Peyer's patch (tissue), 4 donors: ENCODE measurements around the gene WDR64.

ENCODE experiments used
- POLR2A ChIP-seq, 2 donors: fragments of 450-650 bp; IDR thresholded peaks; one replicate each; pipeline ENCODE4 v1.5.1; 2017; ENCODE audit warnings: antibody characterized with exemption in 2 of 2, mild to moderate bottlenecking in 2 of 2, moderate library complexity in 2 of 2
- TF ChIP-seq, protein P1 (sequence below), 6 experiments: fragments of 450-650 bp in 4 of 6; fragments of 200-600 bp in 2 of 6; sonication (generic) in 1 of 6; IDR thresholded peaks; one replicate each; pipeline ENCODE4 v1.5.1; 2017 to 2019; ENCODE audit warnings: antibody characterized with exemption in 6 of 6, mild to moderate bottlenecking in 3 of 6, moderate library complexity in 1 of 6

DNA sequence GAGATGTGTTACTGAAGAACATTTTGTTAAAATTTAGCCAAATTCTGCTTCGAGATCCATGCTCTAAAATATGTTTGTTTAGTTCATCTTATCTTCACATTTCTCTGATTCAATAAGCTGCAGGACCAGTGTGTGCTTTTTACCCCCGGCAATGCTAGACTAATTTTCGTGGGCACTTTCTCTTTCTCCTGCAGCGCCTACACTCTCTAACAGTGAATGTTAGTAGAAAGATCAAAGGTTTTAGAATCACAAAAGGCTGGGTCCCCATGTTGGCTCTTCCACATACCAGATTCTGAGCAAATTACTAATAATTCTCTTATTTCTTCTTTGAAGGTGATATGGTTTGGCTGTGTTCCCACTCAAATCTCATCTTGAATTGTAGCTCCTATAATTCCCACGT, 20.4 kb upstream of the WDR64 start:
- TF ChIP-seq POLR2A (IDR thresholded peaks at IDR 0.05): no peak
- TF ChIP-seq, protein P1, sequence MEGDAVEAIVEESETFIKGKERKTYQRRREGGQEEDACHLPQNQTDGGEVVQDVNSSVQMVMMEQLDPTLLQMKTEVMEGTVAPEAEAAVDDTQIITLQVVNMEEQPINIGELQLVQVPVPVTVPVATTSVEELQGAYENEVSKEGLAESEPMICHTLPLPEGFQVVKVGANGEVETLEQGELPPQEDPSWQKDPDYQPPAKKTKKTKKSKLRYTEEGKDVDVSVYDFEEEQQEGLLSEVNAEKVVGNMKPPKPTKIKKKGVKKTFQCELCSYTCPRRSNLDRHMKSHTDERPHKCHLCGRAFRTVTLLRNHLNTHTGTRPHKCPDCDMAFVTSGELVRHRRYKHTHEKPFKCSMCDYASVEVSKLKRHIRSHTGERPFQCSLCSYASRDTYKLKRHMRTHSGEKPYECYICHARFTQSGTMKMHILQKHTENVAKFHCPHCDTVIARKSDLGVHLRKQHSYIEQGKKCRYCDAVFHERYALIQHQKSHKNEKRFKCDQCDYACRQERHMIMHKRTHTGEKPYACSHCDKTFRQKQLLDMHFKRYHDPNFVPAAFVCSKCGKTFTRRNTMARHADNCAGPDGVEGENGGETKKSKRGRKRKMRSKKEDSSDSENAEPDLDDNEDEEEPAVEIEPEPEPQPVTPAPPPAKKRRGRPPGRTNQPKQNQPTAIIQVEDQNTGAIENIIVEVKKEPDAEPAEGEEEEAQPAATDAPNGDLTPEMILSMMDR (IDR thresholded peaks at IDR 0.05): no peak
